H1 (cell line): Measurements from ENCODE around the gene RTKN2. TPM values are rescaled to one million over a fixed set of nuclear protein-coding genes. Genes with fewer than 3 reads are reported as not detected.

ENCODE experiments used
- CBX5 ChIP-seq: fragments of 300-800, 300-1000 bp; sonication (generic); IDR thresholded peaks from 2 replicates; pipeline ENCODE4 v1.7.1; 2016; ENCODE audit warnings: antibody characterized with exemption, low read length, low read depth
- POU5F1 ChIP-seq: IDR thresholded peaks from 2 replicates; pipeline ENCODE4 v1.6.1; 2011; ENCODE audit warnings: low read depth, mild to moderate bottlenecking, low read length, moderate library complexity
- SRF ChIP-seq: IDR thresholded peaks from 2 replicates; pipeline ENCODE4 v1.6.1; 2011; ENCODE audit warnings: mild to moderate bottlenecking, low read depth, low read length, moderate library complexity
- polyA plus RNA-seq, 7 experiments: library from polyadenylated mRNA; depleted of rRNA in 3 of 7; stranded (reverse) in 5 of 7; unstranded in 2 of 7; fragments of >200 nt in 5 of 7; fragments of 200-250 nt in 2 of 7; gene quantifications; 1 replicate in 5 of 7; 2 replicates in 1 of 7; 4 replicates in 1 of 7; pipeline versions ENCODE4 v1.2.1 to v1.2.3, GENCODE V29; 2011 to 2013; ENCODE audit warnings: missing spikeins in 2 of 7, mixed read lengths in 2 of 7
- total RNA-seq: library from RNA; stranded (reverse); fragmentation: NEBNext Ultra II Directional; extraction: Animal tissue kit (Norgen Biotek cat#: 25700); gene quantifications from 2 replicates; pipeline ENCODE4 v1.2.1, GENCODE V29; 2021
- TF ChIP-seq, protein P1 (sequence below): IDR thresholded peaks from 2 replicates; pipeline ENCODE4 v1.6.1; 2012; ENCODE audit warnings: low read length, inconsistent platforms

The RTKN2 gene
- total and polyA plus RNA-seq, 2 of the 8 experiments (the other 6 are each of a cell fraction or from before 2014, with no cell fraction given), result 5.1 to 24.6 TPM

DNA sequence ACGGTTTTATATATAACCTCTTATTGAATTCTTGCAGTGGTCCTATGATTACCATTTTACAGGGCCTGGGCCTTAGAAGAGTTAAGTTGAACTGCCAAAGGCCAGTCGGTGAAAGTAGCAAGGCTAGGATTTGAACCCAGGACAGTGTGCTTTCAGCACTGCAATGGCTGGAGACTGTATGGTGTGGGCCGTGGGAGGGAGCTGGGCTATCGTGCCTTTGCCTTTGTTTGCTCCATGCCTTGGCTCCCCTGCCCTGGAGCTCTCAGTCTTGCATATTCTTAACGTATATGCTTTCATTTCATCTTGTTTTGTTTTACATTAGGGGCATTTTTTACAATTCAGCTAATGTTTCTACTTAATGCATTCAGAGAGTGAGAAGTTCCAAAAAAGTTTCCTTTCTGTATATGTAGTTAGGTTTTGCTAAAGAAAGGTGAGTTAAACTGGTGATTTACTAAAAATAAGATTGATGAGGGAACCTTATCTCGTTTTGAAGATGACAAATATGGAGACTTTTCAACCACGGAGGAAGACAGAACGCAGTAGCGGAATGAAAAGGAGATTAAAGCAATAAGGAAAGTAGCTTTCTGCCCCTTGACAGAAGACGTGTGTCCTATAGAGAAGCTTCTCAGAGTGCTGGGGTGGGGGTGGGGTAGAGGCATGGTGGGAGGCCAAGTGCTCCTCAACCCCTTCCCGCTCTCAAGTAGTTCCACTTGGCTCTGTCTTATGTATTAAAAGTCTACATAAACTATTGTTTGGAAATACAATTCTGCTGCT is 82.5 kb downstream of the RTKN2 start (continued):
- TF ChIP-seq, protein P1, sequence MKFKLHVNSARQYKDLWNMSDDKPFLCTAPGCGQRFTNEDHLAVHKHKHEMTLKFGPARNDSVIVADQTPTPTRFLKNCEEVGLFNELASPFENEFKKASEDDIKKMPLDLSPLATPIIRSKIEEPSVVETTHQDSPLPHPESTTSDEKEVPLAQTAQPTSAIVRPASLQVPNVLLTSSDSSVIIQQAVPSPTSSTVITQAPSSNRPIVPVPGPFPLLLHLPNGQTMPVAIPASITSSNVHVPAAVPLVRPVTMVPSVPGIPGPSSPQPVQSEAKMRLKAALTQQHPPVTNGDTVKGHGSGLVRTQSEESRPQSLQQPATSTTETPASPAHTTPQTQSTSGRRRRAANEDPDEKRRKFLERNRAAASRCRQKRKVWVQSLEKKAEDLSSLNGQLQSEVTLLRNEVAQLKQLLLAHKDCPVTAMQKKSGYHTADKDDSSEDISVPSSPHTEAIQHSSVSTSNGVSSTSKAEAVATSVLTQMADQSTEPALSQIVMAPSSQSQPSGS, result no peak
- no peak for TF ChIP-seq CBX5
- TF ChIP-seq POU5F1, result no peak
- no peak for TF ChIP-seq SRF
